Activated naive CD4-positive, alpha-beta T cell treated with anti-CD3 and anti-CD28 coated beads, Interleukin-2, amount 50 U/mL, for 72 hours (primary cell): ENCODE measurements around the gene GHRL. TPM values are rescaled to one million over a fixed set of nuclear protein-coding genes. Genes with fewer than 3 reads are reported as not detected.
"Not testable (repeated sequence)": the region's sequence is repeated elsewhere in the genome, so short reads cannot be mapped to it uniquely, and the experiment has no call there.

Experiments used
- ATAC-seq, 2 donors: fragments of 150-1000 bp; cut with Tn5 transposase; 2 replicates each; pipeline ENCODE4 v1.10.0; 2021; ENCODE audit warnings: mild to moderate bottlenecking in 2 of 2, moderate library complexity in 2 of 2
- DNase-seq, 2 donors: peaks; one replicate each; pipeline ENCODE4 v3.0.0; 2021 to 2022; ENCODE audit warnings: low spot score in 2 of 2
- H3K27ac Mint-ChIP-seq, 2 donors: one replicate each; pipeline ENCODE4 v1.8.0; 2022; ENCODE audit warnings: mild to moderate bottlenecking in 2 of 2, mixed read lengths in 2 of 2
- H3K36me3 Mint-ChIP-seq, 2 donors: one replicate each; pipeline ENCODE4 v1.8.0; 2022; ENCODE audit warnings: mixed read lengths in 2 of 2
- H3K9me3 Mint-ChIP-seq, 2 donors: one replicate each; pipeline ENCODE4 v1.8.0; 2022; ENCODE audit warnings: mixed read lengths in 2 of 2
- total RNA-seq, 2 donors: library from RNA; stranded (reverse); gene quantifications; one replicate each; pipeline ENCODE4 v1.2.3, GENCODE V29; 2022

GHRL gene
- total RNA-seq, 2 donors from 2014 or later: not detected

DNA sequence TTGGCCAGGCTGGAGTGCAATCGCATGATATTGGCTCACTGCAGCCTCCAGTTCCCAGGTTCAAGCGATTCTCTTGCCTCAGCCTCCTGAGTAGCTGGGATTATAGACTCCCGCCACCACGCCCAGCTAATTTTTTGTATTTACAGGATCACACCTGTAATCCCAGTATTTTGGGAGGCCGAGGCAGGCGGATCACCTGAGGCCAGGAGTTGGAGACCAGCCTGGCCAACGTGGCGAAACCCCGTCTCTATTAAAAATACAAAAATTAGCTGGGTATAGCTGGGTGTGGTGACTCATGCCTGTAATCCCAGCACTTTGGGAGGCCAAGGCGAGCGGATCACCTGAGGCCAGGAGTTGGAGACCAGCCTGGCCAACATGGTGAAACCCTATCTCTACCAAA lies 20.3 kb downstream of the GHRL start:
- not testable (repeated sequence) for DNase-seq, ATAC-seq, H3K9me3 Mint-ChIP-seq
- Mint-ChIP-seq H3K27ac (peak overlapping the region in 1 of 2 donors; percentile 65), H3K36me3 (peaks cover 0 to 35% of the 10 kb centered on the region in 2 donors)

DNA sequence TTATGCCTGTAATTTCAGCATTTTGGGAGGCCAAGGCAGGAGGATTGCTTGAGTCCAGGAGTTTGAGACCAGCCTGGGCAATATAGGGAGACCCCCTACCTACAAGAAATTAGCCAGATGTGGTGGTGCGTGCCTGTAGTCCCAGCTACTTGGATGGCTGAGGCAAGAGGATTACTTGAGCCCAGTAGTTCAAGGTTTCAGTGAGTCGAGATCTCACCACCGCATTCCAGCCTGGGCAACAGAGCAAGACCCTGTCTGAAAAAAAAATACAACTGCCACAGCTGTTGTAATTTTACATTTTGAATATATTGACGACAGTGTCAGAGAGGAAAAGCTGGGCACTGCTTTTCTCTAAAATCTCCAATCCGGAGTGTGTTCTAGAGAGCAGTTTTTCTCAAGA lies 23.3 kb downstream of the GHRL start:
- ATAC-seq (no peak), DNase-seq (no peak)
- H3K9me3 Mint-ChIP-seq: no peaks in the 10 kb centered on the region
- H3K27ac Mint-ChIP-seq: no peak overlapping the region
- peaks cover 1 to 51% of the 10 kb centered on the region in 2 donors for H3K36me3 Mint-ChIP-seq

DNA sequence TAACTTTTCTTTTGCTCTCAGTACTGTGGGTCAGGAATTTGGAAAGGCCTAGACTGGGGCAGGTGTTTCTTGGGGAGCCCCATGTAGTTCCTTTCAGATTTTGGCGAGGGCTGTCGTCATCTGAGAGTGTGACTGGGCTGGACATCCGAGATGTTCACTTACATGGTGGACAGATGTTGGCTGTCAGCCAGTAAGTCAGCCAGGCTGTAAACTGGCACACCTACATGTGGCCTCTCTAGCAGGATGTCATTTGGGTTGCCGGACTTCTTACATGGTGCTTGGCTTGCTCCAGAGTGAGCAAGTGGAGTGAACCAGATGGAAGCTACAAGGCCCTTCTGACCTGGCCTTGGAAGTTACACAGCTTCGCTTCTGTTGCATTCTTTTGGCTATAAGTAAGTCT lies 23.8 kb downstream of the GHRL start:
- ATAC-seq (no peak), DNase-seq (no peak)
- H3K36me3 Mint-ChIP-seq: peaks cover 6 to 56% of the 10 kb centered on the region in 2 donors
- H3K27ac Mint-ChIP-seq: peak overlapping the region in 1 of 2 donors; percentile 79
- H3K9me3 Mint-ChIP-seq: no peaks in the 10 kb centered on the region

DNA sequence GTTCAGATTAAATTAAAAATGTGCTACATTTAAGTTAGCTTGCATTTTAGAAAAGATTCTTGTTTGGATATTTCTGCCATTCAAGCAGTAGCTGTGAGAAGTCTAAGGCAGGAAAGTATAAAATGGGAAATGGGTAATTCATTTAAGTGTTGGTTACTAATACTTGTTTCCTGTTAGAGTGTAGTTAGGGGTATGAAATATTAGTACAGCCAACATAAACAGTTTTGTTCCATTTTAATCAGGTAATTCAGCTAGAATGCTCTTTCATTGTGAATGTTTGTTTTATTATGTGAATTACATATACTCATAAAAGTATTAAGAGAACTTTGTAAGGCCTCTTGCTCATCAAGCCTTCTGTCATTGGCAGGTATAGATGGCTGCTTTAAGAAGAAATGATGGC lies 24.6 kb downstream of the GHRL start:
- ATAC-seq (no peak), DNase-seq (no peak)
- peak overlapping the region in 1 of 2 donors; percentile 79 for H3K27ac Mint-ChIP-seq
- H3K36me3 Mint-ChIP-seq: peaks cover 13 to 62% of the 10 kb centered on the region in 2 donors
- no peaks in the 10 kb centered on the region for H3K9me3 Mint-ChIP-seq

DNA sequence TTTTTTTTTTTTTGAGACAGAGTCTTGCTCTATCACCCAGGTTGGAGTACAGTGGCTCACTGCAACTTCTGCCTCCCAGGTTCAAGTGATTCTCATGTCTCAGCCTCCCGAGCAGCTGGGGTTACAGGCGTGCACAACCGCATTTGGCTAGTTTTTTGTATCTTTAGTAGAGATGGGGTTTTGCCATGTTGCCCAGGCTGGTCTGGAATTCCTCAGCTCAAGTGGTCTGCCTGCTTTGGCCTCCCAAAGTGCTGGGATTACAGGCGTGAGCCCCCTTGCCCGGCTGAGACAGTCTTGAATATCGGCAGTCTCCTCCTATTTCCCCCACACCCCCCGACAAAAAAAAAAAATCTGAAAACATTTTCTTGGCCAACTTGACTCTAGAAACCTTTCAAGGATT lies 25.8 kb downstream of the GHRL start:
- DNase-seq, H3K9me3 Mint-ChIP-seq, ATAC-seq: not testable (repeated sequence)
- Mint-ChIP-seq H3K27ac (peak overlapping the region; percentile 3 to 38), H3K36me3 (peaks cover 18 to 66% of the 10 kb centered on the region in 2 donors)

DNA sequence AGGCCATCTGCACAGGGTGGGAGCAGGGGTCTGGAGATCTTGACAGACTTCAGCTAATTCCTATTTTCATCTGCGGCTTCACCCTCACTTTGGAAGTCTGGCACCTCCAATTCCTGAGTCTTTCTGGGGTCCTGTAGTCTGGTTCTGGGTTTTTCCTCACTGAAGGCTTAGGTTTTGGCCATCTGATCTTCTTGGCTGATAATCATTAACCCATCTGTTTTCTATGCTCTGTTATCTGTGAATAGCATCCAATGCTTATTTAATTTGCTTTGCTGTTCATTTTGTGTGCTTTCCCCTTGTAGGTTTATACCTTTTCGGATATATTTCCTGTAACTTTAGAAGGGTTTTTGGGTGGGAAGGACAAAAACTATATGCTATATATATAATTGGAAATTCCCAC lies 26.9 kb downstream of the GHRL start:
- ATAC-seq (no peak), DNase-seq (no peak)
- no peaks in the 10 kb centered on the region for H3K9me3 Mint-ChIP-seq
- peaks cover 25 to 66% of the 10 kb centered on the region in 2 donors for H3K36me3 Mint-ChIP-seq
- H3K27ac Mint-ChIP-seq: peak overlapping the region in 1 of 2 donors; percentile 78

DNA sequence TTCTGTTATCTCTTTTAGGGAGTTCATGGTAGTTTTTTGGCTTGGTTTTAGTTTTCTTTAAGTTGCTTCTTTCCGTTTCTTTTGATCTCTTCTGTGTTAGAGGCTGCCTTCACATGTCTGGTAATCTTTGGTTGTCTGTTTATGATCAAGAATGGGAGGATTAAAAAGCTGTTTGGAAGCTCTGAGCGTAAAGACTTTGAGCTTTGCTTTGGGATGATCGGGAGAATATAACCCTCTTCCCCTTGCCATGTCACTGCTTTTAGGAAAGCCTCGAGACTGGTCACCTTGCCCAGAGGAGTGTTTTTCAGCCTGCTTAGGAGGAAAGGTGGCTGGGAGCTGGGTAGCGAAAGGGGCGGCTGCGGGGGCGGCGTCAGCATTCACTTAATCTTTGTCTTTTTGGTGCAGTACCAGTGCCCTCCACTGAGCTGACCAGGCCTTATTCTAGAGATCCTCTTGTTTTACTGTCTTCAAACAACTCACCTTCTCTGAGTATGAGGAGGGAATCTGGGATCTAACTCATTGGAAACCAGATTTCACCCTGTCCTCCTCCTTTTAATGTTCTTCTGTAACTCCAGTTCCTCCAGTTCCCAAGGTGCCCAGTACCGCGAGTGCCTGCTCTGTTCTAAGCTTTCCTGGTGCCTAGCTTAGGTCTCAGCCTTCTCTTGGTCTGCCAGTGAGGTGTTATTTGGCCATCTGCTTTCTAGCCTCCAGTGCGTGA lies 28.9 kb downstream of the GHRL start:
- Mint-ChIP-seq H3K36me3 (peaks cover 28 to 76% of the 10 kb centered on the region in 2 donors), H3K27ac (peak overlapping the region; percentile 86 to 89), H3K9me3 (no peaks in the 10 kb centered on the region)
- ATAC-seq (peak; percentile 93 to 96), DNase-seq (peak in 1 of 2 donors; percentile 69)

DNA sequence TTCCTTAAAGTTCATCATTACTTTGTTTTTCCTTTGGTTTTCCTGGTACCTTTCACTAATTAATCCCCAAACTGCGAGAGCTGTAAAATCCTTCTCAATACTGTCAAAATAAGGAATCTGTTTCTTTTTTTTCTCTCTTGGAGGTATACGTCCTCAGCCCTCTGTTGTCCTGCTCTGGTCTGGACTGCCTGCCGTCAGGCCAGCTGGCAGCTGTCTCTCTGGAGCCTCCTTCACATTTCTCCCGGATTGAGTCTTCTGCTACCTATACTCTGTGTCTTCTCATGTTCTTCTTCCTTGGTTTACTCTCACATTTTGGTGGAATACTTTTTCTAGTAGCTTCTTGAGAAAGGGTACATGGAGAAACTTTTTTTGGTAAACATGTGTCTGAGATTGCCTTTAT lies 30.7 kb downstream of the GHRL start:
- H3K9me3 Mint-ChIP-seq: no peaks in the 10 kb centered on the region
- ATAC-seq (no peak), DNase-seq (no peak)
- peak overlapping the region in 1 of 2 donors; percentile 18 for H3K27ac Mint-ChIP-seq
- H3K36me3 Mint-ChIP-seq: peaks cover 28 to 64% of the 10 kb centered on the region in 2 donors

DNA sequence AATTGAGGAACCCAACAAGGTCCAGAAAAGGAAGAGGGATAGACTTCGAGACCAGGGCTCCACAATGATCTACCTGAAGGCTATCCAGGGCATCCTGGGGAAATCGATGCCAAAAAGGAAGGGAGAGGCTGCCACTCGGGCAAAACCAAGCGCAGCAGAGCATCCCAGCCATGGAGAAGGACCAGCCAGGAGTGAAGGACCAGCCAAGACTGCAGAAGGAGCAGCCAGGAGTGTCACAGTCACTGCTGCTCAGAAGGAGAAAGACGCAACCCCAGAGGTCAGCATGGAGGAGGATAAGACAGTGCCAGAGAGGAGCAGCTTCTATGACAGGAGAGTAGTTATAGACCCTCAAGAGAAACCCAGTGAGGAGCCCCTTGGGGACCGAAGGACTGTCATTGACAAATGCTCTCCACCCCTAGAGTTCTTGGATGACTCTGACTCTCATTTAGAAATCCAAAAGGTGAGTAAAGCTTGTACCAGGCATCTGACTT lies 32.5 kb downstream of the GHRL start:
- H3K9me3 Mint-ChIP-seq: no peaks in the 10 kb centered on the region
- peaks cover 33 to 69% of the 10 kb centered on the region in 2 donors for H3K36me3 Mint-ChIP-seq
- ATAC-seq (no peak), DNase-seq (no peak)
- no peak overlapping the region for H3K27ac Mint-ChIP-seq

DNA sequence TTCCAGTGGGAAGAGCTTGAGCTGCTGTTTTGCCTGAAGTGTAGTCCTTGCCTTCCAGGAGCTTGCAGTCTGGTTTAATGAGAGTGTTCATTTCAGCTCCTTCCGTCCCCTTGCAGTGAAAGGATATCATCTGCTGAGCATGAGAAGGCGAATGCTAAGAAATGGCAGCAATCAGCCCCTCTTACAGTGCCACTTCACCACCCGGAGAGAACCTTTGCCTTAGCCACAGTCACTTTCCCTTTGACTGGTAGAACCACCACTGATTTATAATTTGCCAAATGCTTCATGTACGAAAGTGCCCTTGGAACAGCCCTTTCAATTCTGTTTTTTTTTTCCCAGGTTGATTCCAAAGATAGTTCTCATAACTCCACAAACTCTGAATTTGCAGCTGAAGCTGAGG lies 32.9 kb downstream of the GHRL start:
- no peak for DNase-seq
- no peaks in the 10 kb centered on the region for H3K9me3 Mint-ChIP-seq
- no peak for ATAC-seq
- no peak overlapping the region for H3K27ac Mint-ChIP-seq
- peaks cover 33 to 74% of the 10 kb centered on the region in 2 donors for H3K36me3 Mint-ChIP-seq

DNA sequence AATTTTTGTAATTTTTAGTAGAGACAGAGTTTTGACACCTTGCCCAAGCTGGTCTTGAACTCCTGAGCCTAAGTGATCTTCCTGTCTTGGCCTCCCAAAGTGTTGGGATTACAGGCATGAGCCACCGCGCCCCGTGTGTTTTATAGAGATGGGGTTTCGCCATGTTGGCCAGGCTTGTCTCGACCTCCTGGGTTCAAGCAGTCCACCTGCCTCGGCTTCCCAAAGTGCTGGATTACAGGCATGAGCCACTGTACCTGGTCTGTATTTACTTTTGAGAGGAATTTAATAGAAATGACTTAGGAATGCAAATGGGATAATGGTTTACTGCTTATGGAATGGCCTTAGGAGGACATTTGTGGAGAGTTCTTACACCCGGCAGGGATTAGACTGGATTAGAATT lies 33.7 kb downstream of the GHRL start:
- peaks cover 28 to 77% of the 10 kb centered on the region in 2 donors for H3K36me3 Mint-ChIP-seq
- DNase-seq: no peak
- no peak for ATAC-seq
- peak overlapping the region; percentile 1 to 73 for H3K27ac Mint-ChIP-seq
- peaks cover 0 to 4% of the 10 kb centered on the region in 2 donors for H3K9me3 Mint-ChIP-seq

DNA sequence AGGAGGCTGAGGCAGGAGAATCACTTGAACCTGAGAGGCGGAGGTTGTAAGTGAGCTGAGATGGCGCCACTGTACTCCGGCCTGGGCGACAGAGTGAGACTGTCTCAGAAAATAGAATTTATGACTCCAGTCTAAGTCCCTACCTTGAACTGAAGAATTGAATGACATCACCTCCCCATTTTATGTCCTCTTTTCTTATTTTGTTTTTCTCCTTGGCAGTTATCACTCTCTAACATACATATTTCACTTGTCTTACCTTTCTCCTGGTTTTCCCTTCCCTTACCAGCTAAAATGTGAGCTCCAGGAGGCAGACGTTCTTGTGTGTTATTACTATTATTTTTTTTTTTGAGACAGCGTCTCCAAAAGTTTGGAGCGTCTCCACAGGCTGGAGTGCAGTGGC lies 36.9 kb downstream of the GHRL start:
- DNase-seq (no peak), ATAC-seq (no peak)
- peaks cover 0 to 4% of the 10 kb centered on the region in 2 donors for H3K9me3 Mint-ChIP-seq
- peak overlapping the region in 1 of 2 donors; percentile 42 for H3K27ac Mint-ChIP-seq
- H3K36me3 Mint-ChIP-seq: peaks cover 27 to 70% of the 10 kb centered on the region in 2 donors

DNA sequence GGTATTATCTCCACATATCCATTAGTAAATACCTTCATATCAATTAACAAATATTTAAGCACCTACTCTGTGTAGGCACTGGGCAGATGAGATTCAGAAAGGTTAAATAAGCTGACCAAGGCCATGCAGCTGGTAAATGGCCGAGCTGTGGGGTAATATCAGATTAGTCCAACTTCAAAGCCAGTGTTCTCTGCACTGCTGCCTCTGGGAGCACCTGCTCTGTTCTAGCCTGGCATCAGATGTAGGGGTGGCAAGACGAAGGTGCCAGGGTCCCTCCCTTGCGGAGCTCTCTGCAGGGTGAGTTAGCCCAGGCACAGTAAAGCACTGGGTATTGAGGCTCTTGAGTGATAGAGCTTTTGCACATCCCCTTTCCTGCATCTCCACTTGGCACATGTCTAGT lies 39.0 kb downstream of the GHRL start:
- Mint-ChIP-seq H3K27ac (peak overlapping the region in 1 of 2 donors; percentile 89), H3K36me3 (peaks cover 46 to 74% of the 10 kb centered on the region in 2 donors), H3K9me3 (peaks cover 0 to 4% of the 10 kb centered on the region in 2 donors)
- DNase-seq (no peak), ATAC-seq (no peak)

DNA sequence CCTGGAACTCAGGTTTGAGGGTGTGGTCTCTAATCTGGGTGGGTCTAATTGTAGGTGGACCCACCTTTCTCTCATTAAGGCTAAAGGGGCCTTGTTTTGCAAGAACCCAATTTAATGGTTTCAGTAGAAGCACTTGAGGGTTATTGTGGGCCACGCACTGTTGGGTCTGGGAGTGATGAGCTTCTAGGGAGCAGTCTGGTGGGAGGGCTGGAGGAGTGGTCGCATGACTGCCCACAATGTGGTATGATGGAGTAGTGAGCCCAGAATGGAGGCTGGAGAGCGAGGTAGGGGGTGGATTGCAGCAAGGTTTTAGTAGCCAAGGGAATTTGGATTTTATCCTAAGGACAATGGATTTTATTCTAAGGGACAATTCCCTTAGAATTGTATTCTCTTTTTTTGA lies 41.7 kb downstream of the GHRL start:
- DNase-seq (no peak), ATAC-seq (no peak)
- Mint-ChIP-seq H3K36me3 (peaks cover 53 to 84% of the 10 kb centered on the region in 2 donors), H3K9me3 (peaks cover 6 to 11% of the 10 kb centered on the region in 2 donors), H3K27ac (peak overlapping the region; percentile 93 to 98)

DNA sequence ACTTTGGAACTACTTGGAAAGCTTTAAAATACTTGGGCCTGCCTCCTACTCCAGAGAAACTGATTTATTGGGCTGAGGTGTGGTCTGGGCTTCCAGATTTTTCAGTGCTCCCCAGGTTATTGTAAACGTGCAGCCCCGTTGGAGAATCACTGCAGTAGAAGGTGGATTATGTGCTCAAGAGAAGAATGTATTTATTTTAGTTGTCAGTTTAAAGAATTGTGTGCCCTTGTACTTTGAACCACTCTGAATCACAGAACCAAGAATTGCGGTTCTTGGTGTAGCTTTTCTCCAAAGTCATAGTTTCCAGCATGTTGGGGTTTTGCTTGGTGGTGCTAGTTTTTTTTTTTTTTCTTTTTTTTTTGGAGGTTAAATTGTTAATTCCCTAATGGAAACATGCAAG lies 42.9 kb downstream of the GHRL start:
- ATAC-seq (peak; percentile 39 to 47), DNase-seq (no peak)
- H3K36me3 Mint-ChIP-seq: peaks cover 55 to 84% of the 10 kb centered on the region in 2 donors
- peak overlapping the region; percentile 93 to 98 for H3K27ac Mint-ChIP-seq
- H3K9me3 Mint-ChIP-seq: peaks cover 14 to 22% of the 10 kb centered on the region in 2 donors

DNA sequence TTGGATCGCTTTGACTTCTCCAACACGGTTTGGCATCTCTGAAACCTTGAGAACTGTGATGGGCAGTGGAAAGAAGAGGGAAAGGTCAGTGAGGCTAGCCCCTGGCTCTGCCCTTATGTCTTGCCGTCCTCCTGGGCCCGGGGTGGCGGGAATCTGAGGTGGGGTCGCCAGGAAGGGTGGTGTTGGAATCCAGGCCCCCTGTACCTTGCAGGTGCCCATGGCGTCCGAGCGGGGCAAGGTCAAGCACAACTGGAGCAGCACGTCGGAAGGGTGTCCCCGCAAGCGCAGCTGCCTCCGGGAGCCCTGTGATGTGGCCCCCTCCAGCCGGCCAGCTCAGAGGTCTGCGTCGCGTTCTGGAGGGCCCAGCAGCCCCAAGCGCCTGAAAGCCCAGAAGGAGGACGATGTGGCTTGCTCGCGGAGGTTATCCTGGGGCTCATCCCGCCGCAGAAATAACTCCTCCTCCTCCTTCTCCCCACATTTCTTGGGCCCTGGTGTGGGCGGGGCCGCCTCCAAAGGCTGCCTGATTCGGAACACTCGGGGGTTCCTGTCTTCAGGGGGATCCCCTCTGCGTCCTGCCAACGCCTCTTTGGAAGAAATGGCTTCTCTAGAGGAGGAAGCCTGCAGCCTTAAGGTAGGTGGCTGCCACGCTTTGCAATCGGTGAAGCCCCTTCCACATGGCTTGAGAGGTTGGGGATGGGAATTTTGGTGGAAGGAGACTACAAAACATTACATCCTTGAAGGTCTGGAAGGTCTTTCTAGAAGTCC lies 43.6 kb downstream of the GHRL start:
- peak; percentile 18 to 48 for ATAC-seq
- Mint-ChIP-seq H3K9me3 (peaks cover 14 to 24% of the 10 kb centered on the region in 2 donors), H3K36me3 (peaks cover 61 to 84% of the 10 kb centered on the region in 2 donors), H3K27ac (peak overlapping the region; percentile 93 to 98)
- DNase-seq: peak; percentile 54 to 85
